Activated CD8-positive, alpha-beta memory T cell treated with anti-CD3 and anti-CD28 coated beads for 36 hours (primary cell): ENCODE data around the gene MT1B. TPM values are rescaled to one million over a fixed set of nuclear protein-coding genes. Genes with fewer than 3 reads are reported as not detected.

Source experiments
- CTCF ChIA-PET: fragments of 350-600 bp; sonication (Branson Sonifier 250); formaldehyde crosslinking; loops from one replicate; lab custom pipeline; 2021; ENCODE audit warnings: antibody characterized with exemption; lab: Charles Lee
- POLR2A ChIA-PET: fragments of 350-600 bp; sonication (Branson Sonifier 250); formaldehyde crosslinking; loops from one replicate; lab custom pipeline; 2021; ENCODE audit warnings: antibody characterized with exemption; lab: Charles Lee
- total RNA-seq, 2 experiments: library from RNA; stranded (reverse); gene quantifications; one replicate each; pipeline ENCODE4 v1.2.3, GENCODE V29; 2021

MT1B gene
- total RNA-seq, 2 experiments from 2014 or later: not detected

DNA sequence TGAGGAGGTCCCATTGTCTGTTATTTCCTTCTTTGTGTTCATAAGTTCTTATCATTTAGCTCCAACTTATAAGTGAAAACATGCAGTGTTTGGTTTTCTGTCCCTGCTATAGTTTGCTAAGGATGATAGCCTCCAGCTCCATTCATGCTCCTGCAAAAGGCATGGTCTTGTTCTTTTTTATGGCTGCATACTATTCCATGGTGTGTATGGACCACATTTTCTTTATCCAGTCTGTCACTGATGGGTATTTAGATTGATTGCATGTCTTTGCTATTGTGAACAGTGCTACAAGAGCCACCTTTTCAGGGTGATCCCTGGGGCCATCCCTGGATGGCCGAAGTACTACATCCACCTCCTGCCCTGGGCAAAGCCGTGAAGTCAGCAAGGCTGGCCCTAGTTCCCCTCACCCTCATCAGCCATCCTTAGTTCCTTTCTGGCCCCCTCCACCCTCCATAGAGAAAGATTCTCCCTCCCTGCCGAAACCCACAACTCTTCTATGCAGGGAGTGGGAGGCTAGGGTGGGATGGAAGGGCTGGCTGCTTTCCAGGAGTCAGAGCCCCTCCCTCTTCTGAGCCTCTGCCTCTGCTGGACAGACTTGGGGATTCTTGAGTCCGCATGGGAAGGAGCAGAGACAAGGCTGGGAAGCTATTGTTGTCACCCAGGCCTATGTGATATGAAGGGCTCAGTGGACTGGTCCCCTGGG, 38.9 kb downstream of the MT1B start:
- CTCF ChIA-PET: interaction anchor here (1.0 kb wide), 1 partner anchor 11 kb away, joined by 4 read pairs; no protein-coding TSS in a partner anchor
- POLR2A ChIA-PET: no interaction called here

DNA sequence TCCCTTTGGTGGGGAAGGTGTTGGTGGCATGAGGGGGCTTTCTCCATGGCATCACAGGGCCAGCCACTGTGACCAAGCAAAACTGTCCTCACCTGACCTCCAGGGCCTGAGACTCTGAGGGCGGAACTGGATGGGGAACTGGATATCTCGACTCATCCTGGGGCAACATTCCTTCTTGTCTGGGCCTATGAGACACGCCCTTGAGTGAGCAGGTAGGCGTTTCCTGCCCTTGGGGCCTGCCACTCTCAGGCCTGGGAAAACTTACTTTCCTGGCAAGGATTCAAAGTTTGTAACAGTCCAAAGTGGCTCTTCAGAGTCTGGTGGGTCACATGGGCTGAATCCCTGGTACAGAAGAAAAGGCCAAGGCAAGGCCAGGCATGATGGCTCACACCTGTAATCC, 40.2 kb downstream of the MT1B start:
- ChIA-PET POLR2A (no interaction called here), CTCF (no interaction called here)

DNA sequence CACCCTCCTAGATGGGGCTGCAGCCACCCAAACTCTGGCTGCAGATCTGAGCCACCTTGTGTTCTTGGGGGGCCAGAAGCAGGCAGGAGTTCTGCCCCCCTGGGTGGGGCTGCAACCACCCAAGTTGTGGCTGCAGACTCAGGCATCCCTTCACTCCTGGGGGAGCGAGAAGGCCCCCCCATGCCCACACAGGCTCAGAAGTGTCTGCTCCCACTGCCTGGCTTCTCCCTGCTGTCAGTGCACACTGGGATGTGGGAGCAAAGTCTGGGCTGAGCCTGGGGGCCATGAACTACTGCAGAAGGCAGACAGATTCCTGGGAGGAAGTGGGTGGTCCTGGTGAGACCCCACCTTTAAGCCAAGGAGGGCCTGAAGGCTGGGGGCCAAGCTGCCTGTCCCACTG, 43.6 kb downstream of the MT1B start:
- POLR2A ChIA-PET: no interaction called here

GRCh38 chr16:56697456-56698155, 45.9 kb downstream of the MT1B start:
- POLR2A ChIA-PET: no interaction called here
- CTCF ChIA-PET: no interaction called here

More for the DNA sequence above, 43.6 kb downstream of the MT1B start:
- CTCF ChIA-PET: interaction anchor here (0.8 to 1.6 kb wide), 2 partner anchors 17 to 118 kb away, joined by 4 to 6 read pairs; no protein-coding TSS in a partner anchor

GRCh38 chr16:56700195-56700594, 48.5 kb downstream of the MT1B start:
- CTCF ChIA-PET: interaction anchor here (0.6 to 3.9 kb wide), 5 partner anchors 22 to 124 kb away, joined by 3 to 48 read pairs (median 3); partner anchors contain the start of gene MT1A
- POLR2A ChIA-PET: no interaction called here

GRCh38 chr16:56700631-56701030, 48.9 kb downstream of the MT1B start:
- ChIA-PET CTCF (interaction anchor here (0.6 to 3.9 kb wide), 7 partner anchors 22 to 183 kb away, joined by 3 to 48 read pairs (median 4); partner anchors contain the start of gene MT1A), POLR2A (interaction anchor here (1.9 kb wide), 1 partner anchor 18 kb away, joined by 7 read pairs; no protein-coding TSS in a partner anchor)

GRCh38 chr16:56701534-56701933, 49.8 kb downstream of the MT1B start:
- POLR2A ChIA-PET: interaction anchor here (1.9 kb wide), 1 partner anchor 19 kb away, joined by 7 read pairs; no protein-coding TSS in a partner anchor
- CTCF ChIA-PET: interaction anchor here (0.6 to 3.9 kb wide), 23 partner anchors 11 to 228 kb away, joined by 3 to 48 read pairs (median 4); partner anchors contain the start of gene BBS2

Other genes with a start within 250 kb of the MT1B start
- gene AMFR, start 226.3 kb upstream of the MT1B start, total RNA-seq: 10 to 100 TPM; 56.7 to 56.9 TPM
- 100 to 1,000 TPM; 349 to 353 TPM for gene NUDT21, start 200.6 kb upstream of the MT1B start, total RNA-seq
- 10 to 100 TPM; 92.8 to 98.3 TPM for gene OGFOD1, start 200.3 kb upstream of the MT1B start, total RNA-seq
- 10 to 100 TPM; 10.7 to 14.0 TPM for gene BBS2, start 131.9 kb upstream of the MT1B start, total RNA-seq
- not detected for gene MT4, start 86.8 kb upstream of the MT1B start, total RNA-seq
- gene MT3, start 62.4 kb upstream of the MT1B start, total RNA-seq: 1 to 10 TPM; 2.6 to 3.1 TPM
- gene MT2A, start 43.3 kb upstream of the MT1B start, total RNA-seq: 100 to 1,000 TPM; 133 to 142 TPM
- 10 to 100 TPM; 45.0 to 49.7 TPM for gene MT1E, start 26.1 kb upstream of the MT1B start, total RNA-seq
- gene MT1M, start 19.2 kb upstream of the MT1B start, total RNA-seq: not detected
- gene MT1A, start 13.2 kb upstream of the MT1B start, total RNA-seq: 1 to 10 TPM in 1 of 2 experiments, not detected in 1; 1.1 TPM
- gene MT1F, start 6.1 kb downstream of the MT1B start, total RNA-seq: 10 to 100 TPM in 1 of 2 experiments, 1 to 10 TPM in 1; 9.6 to 10.1 TPM
- gene MT1G, start 16.2 kb downstream of the MT1B start, total RNA-seq: 10 to 100 TPM; 15.3 to 16.6 TPM
- gene MT1H, start 17.9 kb downstream of the MT1B start, total RNA-seq: 1 to 10 TPM in 1 of 2 experiments, under 1 TPM in 1; 0.63 to 1.1 TPM
- gene MT1X, start 30.6 kb downstream of the MT1B start, total RNA-seq: 10 to 100 TPM; 53.7 to 59.9 TPM
- 100 to 1,000 TPM; 160 to 165 TPM for gene NUP93, start 78.2 kb downstream of the MT1B start, total RNA-seq
- gene SLC12A3, start 213.3 kb downstream of the MT1B start, total RNA-seq: not detected